GM18498 (cell line): Measurements from ENCODE around the gene LENG1.
A peak's percentile ranks its signal among the peaks of the same experiment; 100 is the strongest.

Experiments
- ATAC-seq: cut with Tn5 transposase; IDR thresholded peaks from one replicate; pipeline ENCODE4 v1.9.1; 2021; ENCODE audit warnings: mild to moderate bottlenecking, moderate library complexity; ENCODE audit not compliant: unreplicated experiment

LENG1 gene

GRCh38 chr19:54165222-54165621 is 5.7 kb upstream of the LENG1 start:
- ATAC-seq, result no peak

- ATAC-seq, result no peak
These were observed 5.0 kb upstream of the LENG1 start for GRCh38 chr19:54164369-54165068.

- no peak for ATAC-seq
These were observed 3.4 kb upstream of the LENG1 start for GRCh38 chr19:54162884-54163283.

DNA sequence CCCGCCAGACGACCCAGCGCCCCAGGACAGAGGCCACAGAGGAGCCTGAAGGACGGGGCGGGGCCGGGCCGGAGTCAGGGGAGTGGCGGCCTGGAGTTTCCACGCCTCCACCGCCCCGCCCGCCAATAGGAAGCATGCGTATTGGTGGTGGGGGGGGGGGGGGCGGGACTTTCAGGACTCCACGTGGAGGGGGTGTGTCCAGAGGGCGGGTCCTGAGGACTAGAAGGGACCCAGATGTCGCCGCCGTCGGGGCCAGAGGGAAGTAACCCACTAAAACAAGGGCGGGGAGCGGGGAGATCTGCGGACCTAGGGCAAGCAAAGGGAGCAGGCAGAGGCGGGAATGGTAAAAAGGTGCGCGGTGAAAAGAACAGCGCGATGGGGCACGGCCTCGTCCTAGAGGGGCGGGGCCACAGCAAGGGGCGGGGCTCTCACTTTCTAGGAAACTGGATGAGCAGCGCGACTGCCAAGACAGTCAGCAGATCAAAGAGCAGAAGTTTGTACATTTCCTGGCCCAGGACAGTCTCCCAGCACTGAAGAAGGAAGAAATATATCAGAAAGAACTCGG is 2.8 kb upstream of the LENG1 start:
- ATAC-seq, result no peak

DNA sequence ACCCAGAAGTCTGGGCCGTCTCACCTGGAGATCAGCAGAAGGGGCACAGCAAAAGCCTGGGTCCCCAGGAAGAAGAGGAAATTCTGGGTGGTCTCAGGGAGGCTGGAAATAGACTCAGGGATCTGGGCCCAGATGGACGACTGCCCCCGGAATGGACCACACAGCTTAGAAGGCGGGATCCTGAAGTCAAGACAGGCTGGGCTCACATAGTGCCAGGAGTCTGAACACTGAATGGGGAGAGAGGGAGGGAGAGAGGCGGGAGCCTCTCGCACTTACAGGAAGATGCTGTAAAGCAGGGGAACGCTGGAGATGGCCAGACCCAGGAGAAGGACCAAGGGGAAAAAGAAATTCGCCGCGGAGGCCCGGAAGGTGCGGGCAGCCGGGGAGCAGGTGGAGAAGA is 1.3 kb upstream of the LENG1 start:
- no peak for ATAC-seq

DNA sequence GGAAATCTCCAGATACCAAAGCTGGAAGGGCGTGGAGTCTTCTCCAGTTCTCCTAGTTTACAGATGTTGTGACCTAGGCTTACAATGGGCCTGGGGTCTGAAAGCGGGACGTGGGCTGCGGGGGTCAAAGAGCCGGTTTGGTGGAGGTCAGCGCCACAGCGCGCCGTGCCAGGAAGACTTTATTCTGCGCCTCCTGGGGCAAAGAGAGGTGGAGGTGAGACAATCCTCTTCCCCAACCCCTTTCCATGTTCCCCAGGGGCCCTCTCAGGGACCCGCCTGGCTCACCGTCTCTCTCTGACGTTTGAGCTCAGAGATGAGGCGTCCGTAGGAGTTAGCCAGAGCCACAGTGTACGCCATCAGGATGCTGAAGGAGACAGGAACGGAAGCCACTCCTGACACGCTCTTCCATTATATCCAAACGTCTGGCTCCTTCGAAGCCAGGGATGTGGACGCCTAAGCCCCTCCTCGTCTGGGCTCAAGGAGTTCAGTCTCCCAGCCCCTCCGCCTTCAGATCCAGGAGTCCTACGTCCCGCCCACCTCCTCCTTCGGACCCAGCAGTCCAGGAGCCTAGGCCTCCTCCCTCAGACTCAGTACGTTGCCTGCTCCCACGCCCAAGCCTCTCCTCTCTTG is 776 bp upstream of the LENG1 start:
- peak; percentile 4 for ATAC-seq

DNA sequence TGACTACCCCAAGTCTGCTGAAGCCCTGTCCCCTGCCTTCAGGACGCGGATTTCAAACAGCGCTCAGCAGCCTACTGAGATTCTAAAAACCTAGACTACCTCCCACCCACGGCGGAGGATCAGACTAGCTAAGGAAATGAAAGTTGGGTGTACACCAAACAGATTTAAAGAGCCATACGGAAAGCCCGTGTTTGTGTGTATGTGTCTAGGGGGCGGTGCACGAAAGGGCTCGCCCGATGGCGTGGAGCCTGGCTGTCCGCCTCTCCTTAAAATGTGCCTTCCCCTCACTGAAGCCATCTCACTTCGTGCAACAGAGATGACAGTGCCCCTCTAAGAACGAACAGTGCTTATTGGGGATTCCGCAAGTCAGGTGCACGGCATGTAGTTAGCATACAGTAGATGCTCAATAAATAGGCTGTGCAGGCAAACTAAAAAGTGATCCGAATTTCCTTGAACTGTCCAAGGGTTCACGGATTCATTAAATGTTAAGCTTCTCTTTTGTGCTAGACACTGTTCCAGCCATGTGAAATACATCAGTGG is 639 bp downstream of the LENG1 start:
- no peak for ATAC-seq

- ATAC-seq, result no peak
These were observed 2.6 kb downstream of the LENG1 start for GRCh38 chr19:54156953-54157352.

GRCh38 chr19:54156490-54156889 is 3.0 kb downstream of the LENG1 start:
- ATAC-seq, result no peak

- ATAC-seq, result no peak
These were observed 3.8 kb downstream of the LENG1 start for GRCh38 chr19:54155694-54156093.

- no peak for ATAC-seq
These were observed 4.7 kb downstream of the LENG1 start for GRCh38 chr19:54154603-54155345.

- ATAC-seq, result no peak
These were observed 5.7 kb downstream of the LENG1 start for GRCh38 chr19:54153731-54154326.

GRCh38 chr19:54152878-54153524 is 6.5 kb downstream of the LENG1 start:
- no peak for ATAC-seq

- ATAC-seq, result no peak
These were observed 7.3 kb downstream of the LENG1 start for GRCh38 chr19:54152267-54152666.

- no peak for ATAC-seq
These were observed 8.0 kb downstream of the LENG1 start for GRCh38 chr19:54151362-54152035.

- no peak for ATAC-seq
These were observed 10.3 kb downstream of the LENG1 start for GRCh38 chr19:54149021-54149812.

DNA sequence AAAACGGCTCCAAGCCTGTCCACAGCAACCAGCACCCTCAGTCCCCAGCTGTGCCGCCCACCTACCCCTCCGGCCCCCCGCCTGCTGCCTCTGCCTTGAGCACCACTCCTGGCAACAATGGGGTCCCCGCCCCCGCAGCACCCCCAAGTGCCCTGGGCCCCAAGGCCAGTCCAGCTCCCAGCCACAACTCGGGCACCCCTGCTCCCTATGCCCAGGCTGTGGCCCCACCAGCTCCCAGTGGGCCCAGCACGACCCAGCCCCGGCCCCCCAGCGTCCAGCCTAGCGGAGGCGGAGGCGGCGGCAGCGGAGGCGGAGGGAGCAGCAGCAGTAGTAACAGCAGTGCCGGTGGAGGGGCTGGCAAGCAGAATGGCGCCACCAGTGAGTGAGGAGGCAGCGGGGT is 11.4 kb downstream of the LENG1 start:
- no peak for ATAC-seq

GRCh38 chr19:54147676-54148075 is 11.8 kb downstream of the LENG1 start:
- ATAC-seq, result no peak

DNA sequence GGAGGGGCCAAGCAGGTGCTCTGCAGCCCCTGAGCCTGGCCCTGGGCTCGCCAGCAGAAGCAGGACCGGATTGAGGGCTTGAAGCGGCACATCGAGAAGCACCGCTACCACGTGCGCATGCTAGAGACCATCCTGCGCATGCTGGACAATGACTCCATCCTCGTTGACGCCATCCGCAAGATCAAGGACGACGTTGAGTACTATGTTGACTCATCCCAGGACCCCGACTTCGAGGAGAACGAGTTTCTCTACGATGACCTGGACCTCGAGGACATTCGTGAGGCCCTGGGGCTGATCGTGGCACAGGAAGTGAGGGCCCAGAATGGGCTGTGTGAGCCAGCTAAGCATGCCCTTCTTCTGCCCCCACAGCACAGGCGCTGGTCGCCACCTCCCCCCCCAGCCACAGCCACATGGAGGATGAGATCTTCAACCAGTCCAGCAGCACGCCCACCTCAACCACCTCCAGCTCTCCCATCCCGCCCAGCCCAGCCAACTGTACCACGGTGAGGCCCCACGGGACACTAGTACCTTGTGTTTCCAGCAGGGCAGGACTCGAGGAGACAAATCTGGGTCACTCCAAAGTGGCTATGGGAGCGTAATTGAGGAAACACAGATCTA is 13.9 kb downstream of the LENG1 start:
- ATAC-seq, result no peak
